Inferior parietal cortex (tissue), 1 donor: ENCODE measurements around the gene GGTLC2.

Experiments
- DNase-seq: peaks from one replicate; pipeline ENCODE4 v3.0.0-alpha.2; 2016; ENCODE audit errors: extremely low spot score

GGTLC2 gene

GRCh38 chr22:22691716-22692701 is 47.6 kb downstream of the GGTLC2 start:
- no peak for DNase-seq

- peak; percentile 20 for DNase-seq
Observed at GRCh38 chr22:22692707-22693530, 48.5 kb downstream of the GGTLC2 start.

- DNase-seq = no peak
Observed at GRCh38 chr22:22693531-22693884, 49.1 kb downstream of the GGTLC2 start.

- no peak for DNase-seq
Observed at GRCh38 chr22:22694106-22694505, 49.7 kb downstream of the GGTLC2 start.

GRCh38 chr22:22696104-22696503 is 51.7 kb downstream of the GGTLC2 start:
- no peak for DNase-seq
